ENCODE data around the gene NOTCH1.

GRCh38 chr9:136505406-136506403 is 40.1 kb downstream of the NOTCH1 start:
- TF ChIP-seq CTCF (IDR thresholded peaks at IDR 0.05; ENCODE audit: borderline replicate concordance, extremely low read depth, low read length, poor library complexity, severe bottlenecking) (no peak), EZH2 (IDR thresholded peaks at IDR 0.05; ENCODE audit: borderline replicate concordance, low read depth, low read length, severe bottlenecking) (no peak)

Data from DND-41 (cell line).